ENCODE measurements around the gene NXN. TPM values are rescaled to one million over a fixed set of nuclear protein-coding genes. Genes with fewer than 3 reads are reported as not detected.
A peak's percentile ranks its signal among the peaks of the same experiment; 100 is the strongest.
"Not testable (repeated sequence)": the region's sequence is repeated elsewhere in the genome, so short reads cannot be mapped to it uniquely, and the experiment has no call there.

The NXN gene
- polyA plus RNA-seq, 4 donors = 2.2 to 12.5 (median 7.1) TPM

DNA sequence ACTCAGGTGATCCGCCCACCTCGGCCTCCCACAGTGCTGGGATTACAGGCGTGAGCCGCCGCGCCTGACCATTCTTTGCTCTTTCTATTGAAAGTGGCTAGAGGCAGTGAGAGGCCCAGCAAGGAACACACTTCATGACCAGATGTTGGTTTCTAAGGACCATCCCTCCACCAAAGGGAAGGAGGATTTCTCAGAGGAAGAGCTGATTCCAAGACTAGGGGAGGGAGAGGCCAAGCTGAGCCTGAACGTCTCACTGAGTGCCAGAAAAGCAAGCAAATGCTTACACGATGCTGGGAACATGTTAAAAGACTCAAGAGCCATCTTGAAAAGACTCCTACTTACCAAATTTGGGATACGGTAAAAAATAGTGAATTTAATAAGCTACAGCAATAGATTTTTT, 118.2 kb downstream of the NXN start:
- Histone ChIP-seq H3K4me1 (ENCODE audit: control insufficient read depth in 3 of 3, insufficient read depth in 2 of 3, low read depth in 1 of 3, low read length in 2 of 3) (no peaks in the 10 kb centered on the region), H3K4me3 (ENCODE audit: low read depth in 1 of 3, low read length in 3 of 3) (no peak overlapping the region), H3K9me3 (ENCODE audit: control insufficient read depth in 2 of 2, insufficient read depth in 1 of 2, low read depth in 1 of 2, low read length in 1 of 2) (no peaks in the 10 kb centered on the region), H3K27me3 (ENCODE audit: control insufficient read depth in 3 of 3, insufficient read depth in 3 of 3, low read length in 3 of 3) (no peaks in the 10 kb centered on the region), H3K36me3 (ENCODE audit: control insufficient read depth in 3 of 3, insufficient read depth in 2 of 3, low read depth in 1 of 3, low read length in 3 of 3) (peaks cover 0 to 3% (median 0%) of the 10 kb centered on the region in 3 donors), H3K27ac (ENCODE audit: low read depth in 1 of 3, low read length in 2 of 3) (peak overlapping the region in 2 of 3 donors; percentile 6 to 39)
- WGBS, 3 donors = 72 to 76% (median 73%) methylated on average over 9 of the region's 9 CpGs
- DNase-seq = peak in 1 of 2 donors; percentile 16
- FAIRE-seq = no peak

DNA sequence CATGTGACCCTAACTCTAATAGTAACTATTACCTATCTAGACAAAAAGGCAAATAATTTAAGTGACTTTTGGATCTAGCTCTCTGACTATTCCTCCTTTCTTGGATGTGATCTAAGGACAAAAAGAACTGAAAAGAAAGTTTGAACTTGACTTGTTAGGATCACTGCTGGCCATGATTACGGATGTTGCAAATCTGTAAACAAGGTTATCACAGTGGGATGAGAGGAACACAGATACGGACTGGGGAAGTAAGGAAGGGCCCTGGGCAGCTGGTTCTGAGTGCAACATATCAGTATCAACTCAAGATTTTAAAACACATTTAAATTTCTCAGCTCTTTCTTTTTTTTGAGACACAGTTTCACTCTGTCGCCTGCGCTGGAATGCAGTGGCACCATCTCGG, 118.8 kb downstream of the NXN start:
- Histone ChIP-seq H3K27ac (ENCODE audit: low read depth in 1 of 3, low read length in 2 of 3) (peak overlapping the region in 2 of 3 donors; percentile 34 to 39), H3K9me3 (ENCODE audit: control insufficient read depth in 2 of 2, insufficient read depth in 1 of 2, low read depth in 1 of 2, low read length in 1 of 2) (no peaks in the 10 kb centered on the region), H3K4me3 (ENCODE audit: low read depth in 1 of 3, low read length in 3 of 3) (no peak overlapping the region), H3K36me3 (ENCODE audit: control insufficient read depth in 3 of 3, insufficient read depth in 2 of 3, low read depth in 1 of 3, low read length in 3 of 3) (peaks cover 0 to 3% (median 0%) of the 10 kb centered on the region in 3 donors), H3K4me1 (ENCODE audit: control insufficient read depth in 3 of 3, insufficient read depth in 2 of 3, low read depth in 1 of 3, low read length in 2 of 3) (no peaks in the 10 kb centered on the region), H3K27me3 (ENCODE audit: control insufficient read depth in 3 of 3, insufficient read depth in 3 of 3, low read length in 3 of 3) (no peaks in the 10 kb centered on the region)
- 72 to 74% (median 72%) methylated on average over 5 of the region's 5 CpGs for WGBS, 3 donors
- no peak for DNase-seq
- FAIRE-seq = no peak

GRCh38 chr17:859824-860195, 119.8 kb downstream of the NXN start:
- H3K4me3 ChIP-seq (ENCODE audit: low read depth in 1 of 3, low read length in 3 of 3) = no peak overlapping the region
- H3K4me1 ChIP-seq (ENCODE audit: control insufficient read depth in 3 of 3, insufficient read depth in 2 of 3, low read depth in 1 of 3, low read length in 2 of 3) = no peaks in the 10 kb centered on the region
- FAIRE-seq (no peak), DNase-seq (no peak)
- peak overlapping the region in 2 of 3 donors; percentile 70 to 84 for H3K27ac ChIP-seq (ENCODE audit: low read depth in 1 of 3, low read length in 2 of 3)
- H3K27me3 ChIP-seq (ENCODE audit: control insufficient read depth in 3 of 3, insufficient read depth in 3 of 3, low read length in 3 of 3) = no peaks in the 10 kb centered on the region
- H3K36me3 ChIP-seq (ENCODE audit: control insufficient read depth in 3 of 3, insufficient read depth in 2 of 3, low read depth in 1 of 3, low read length in 3 of 3) = peaks cover 0 to 3% (median 0%) of the 10 kb centered on the region in 3 donors
- 54 to 74% (median 64%) methylated on average over 4 of the region's 4 CpGs for WGBS, 3 donors
- no peaks in the 10 kb centered on the region for H3K9me3 ChIP-seq (ENCODE audit: control insufficient read depth in 2 of 2, insufficient read depth in 1 of 2, low read depth in 1 of 2, low read length in 1 of 2)

DNA sequence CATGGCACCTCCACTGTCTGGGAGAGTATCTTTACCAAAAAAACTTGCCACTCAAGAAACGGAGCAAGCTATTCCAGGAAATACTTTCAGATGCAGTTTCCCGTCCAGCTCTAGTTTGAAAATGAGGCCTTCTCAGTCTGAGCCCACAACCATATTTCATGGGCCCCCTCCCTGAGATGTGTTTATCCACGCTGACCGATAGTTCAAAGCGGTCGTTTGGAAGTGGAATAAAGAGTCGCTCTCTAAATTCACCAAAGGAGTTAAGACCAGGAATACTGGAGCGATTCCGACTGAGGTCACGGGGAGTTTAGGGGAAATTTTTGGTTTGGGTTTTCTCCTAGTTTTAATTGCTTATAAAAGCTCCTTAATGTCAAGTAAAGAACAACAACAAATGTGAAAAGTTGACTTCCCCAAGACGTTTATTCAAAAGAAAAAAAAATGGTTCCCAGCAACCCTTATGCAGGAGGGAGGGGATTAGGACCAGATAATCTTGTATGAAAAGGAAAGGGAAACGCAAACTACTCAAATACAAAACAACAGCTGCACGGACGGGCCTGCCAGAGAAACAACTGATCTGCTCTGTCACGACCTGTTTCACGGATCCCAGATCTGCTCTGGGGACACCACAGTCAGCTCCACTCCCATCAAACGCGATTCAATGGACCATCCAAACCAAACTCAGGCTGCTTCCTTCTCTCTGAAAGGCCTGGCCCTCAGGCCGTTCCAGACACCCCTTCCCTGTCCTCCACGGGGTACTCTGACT, 120.3 kb downstream of the NXN start:
- H3K9me3 ChIP-seq (ENCODE audit: control insufficient read depth in 2 of 2, insufficient read depth in 1 of 2, low read depth in 1 of 2, low read length in 1 of 2) = no peaks in the 10 kb centered on the region
- H3K36me3 ChIP-seq (ENCODE audit: control insufficient read depth in 3 of 3, insufficient read depth in 2 of 3, low read depth in 1 of 3, low read length in 3 of 3) = peaks cover 0 to 3% (median 0%) of the 10 kb centered on the region in 3 donors
- 52 to 75% (median 73%) methylated on average over 20 of the region's 20 CpGs for WGBS, 3 donors
- no peaks in the 10 kb centered on the region for H3K4me1 ChIP-seq (ENCODE audit: control insufficient read depth in 3 of 3, insufficient read depth in 2 of 3, low read depth in 1 of 3, low read length in 2 of 3)
- H3K4me3 ChIP-seq (ENCODE audit: low read depth in 1 of 3, low read length in 3 of 3) = no peak overlapping the region
- no peaks in the 10 kb centered on the region for H3K27me3 ChIP-seq (ENCODE audit: control insufficient read depth in 3 of 3, insufficient read depth in 3 of 3, low read length in 3 of 3)
- peak overlapping the region in 2 of 3 donors; percentile 70 to 84 for H3K27ac ChIP-seq (ENCODE audit: low read depth in 1 of 3, low read length in 2 of 3)
- DNase-seq (peak in 1 of 2 donors; percentile 37), FAIRE-seq (no peak)

- no peak for FAIRE-seq
- WGBS, 3 donors = 80 to 84% (median 83%) methylated on average over 6 to 7 of the region's 7 CpGs
- peaks cover 0 to 8% (median 0%) of the 10 kb centered on the region in 3 donors for H3K4me1 ChIP-seq (ENCODE audit: control insufficient read depth in 3 of 3, insufficient read depth in 2 of 3, low read depth in 1 of 3, low read length in 2 of 3)
Observed at GRCh38 chr17:856149-856548, 123.4 kb downstream of the NXN start.

DNA sequence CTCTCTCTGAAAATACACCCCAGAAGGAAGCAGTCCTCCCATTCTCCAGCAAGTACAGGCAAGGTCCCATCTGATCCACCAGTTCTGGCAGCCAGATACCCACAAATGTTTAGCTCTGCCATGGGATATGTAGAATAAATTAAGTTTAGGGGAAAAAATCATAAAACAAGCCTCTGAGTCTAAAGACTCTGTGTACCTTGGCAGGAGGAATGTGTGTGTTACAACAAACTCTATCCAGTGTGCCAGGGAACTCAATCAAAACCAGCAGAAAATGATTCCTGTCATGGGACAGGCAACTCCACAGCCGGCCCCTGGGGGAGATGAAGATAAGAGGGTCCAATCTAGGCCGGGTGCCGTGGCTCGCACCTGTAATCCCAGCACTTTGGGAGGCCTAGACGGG, 124.0 kb downstream of the NXN start:
- FAIRE-seq (no peak), DNase-seq (no peak)
- Histone ChIP-seq H3K4me1 (ENCODE audit: control insufficient read depth in 3 of 3, insufficient read depth in 2 of 3, low read depth in 1 of 3, low read length in 2 of 3) (peaks cover 0 to 10% (median 0%) of the 10 kb centered on the region in 3 donors), H3K36me3 (ENCODE audit: control insufficient read depth in 3 of 3, insufficient read depth in 2 of 3, low read depth in 1 of 3, low read length in 3 of 3) (peaks cover 0 to 2% (median 0%) of the 10 kb centered on the region in 3 donors), H3K9me3 (ENCODE audit: control insufficient read depth in 2 of 2, insufficient read depth in 1 of 2, low read depth in 1 of 2, low read length in 1 of 2) (no peaks in the 10 kb centered on the region), H3K4me3 (ENCODE audit: low read depth in 1 of 3, low read length in 3 of 3) (no peak overlapping the region), H3K27ac (ENCODE audit: low read depth in 1 of 3, low read length in 2 of 3) (no peak overlapping the region), H3K27me3 (ENCODE audit: control insufficient read depth in 3 of 3, insufficient read depth in 3 of 3, low read length in 3 of 3) (no peaks in the 10 kb centered on the region)
- WGBS, 3 donors = 51 to 71% (median 58%) methylated on average over 5 of the region's 5 CpGs

More at GRCh38 chr17:856149-856548, 123.4 kb downstream of the NXN start:
- Histone ChIP-seq H3K9me3 (ENCODE audit: control insufficient read depth in 2 of 2, insufficient read depth in 1 of 2, low read depth in 1 of 2, low read length in 1 of 2) (no peaks in the 10 kb centered on the region), H3K27me3 (ENCODE audit: control insufficient read depth in 3 of 3, insufficient read depth in 3 of 3, low read length in 3 of 3) (no peaks in the 10 kb centered on the region), H3K4me3 (ENCODE audit: low read depth in 1 of 3, low read length in 3 of 3) (no peak overlapping the region), H3K27ac (ENCODE audit: low read depth in 1 of 3, low read length in 2 of 3) (no peak overlapping the region), H3K36me3 (ENCODE audit: control insufficient read depth in 3 of 3, insufficient read depth in 2 of 3, low read depth in 1 of 3, low read length in 3 of 3) (peaks cover 0 to 2% (median 0%) of the 10 kb centered on the region in 3 donors)
- no peak for DNase-seq

DNA sequence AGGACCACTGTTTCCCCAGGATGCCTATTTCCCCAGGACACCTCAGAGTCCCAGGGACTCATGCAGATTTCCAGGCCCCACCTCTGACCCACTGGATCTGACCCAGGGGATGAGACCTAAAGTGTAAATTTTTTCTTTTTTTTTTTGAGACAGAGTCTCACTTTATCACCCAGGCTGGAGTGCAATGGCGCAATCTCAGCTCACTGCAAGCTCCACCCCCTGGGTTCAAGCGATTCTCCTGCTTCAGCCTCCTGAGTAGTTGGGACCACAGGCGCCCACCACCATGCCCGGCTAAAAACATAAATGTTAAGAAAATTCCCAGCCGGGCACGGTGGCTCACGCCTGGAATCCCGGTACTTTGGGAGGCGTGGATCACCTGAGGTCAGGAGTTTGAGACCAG, 126.7 kb downstream of the NXN start:
- not testable (repeated sequence) for DNase-seq; H3K27me3 ChIP-seq (ENCODE audit: control insufficient read depth in 3 of 3, insufficient read depth in 3 of 3, low read length in 3 of 3); H3K36me3 ChIP-seq (ENCODE audit: control insufficient read depth in 3 of 3, insufficient read depth in 2 of 3, low read depth in 1 of 3, low read length in 3 of 3); H3K4me3 ChIP-seq (ENCODE audit: low read depth in 1 of 3, low read length in 3 of 3); H3K27ac ChIP-seq (ENCODE audit: low read depth in 1 of 3, low read length in 2 of 3); H3K9me3 ChIP-seq (ENCODE audit: control insufficient read depth in 2 of 2, insufficient read depth in 1 of 2, low read depth in 1 of 2, low read length in 1 of 2); FAIRE-seq
- peaks cover 0 to 10% (median 0%) of the 10 kb centered on the region in 3 donors for H3K4me1 ChIP-seq (ENCODE audit: control insufficient read depth in 3 of 3, insufficient read depth in 2 of 3, low read depth in 1 of 3, low read length in 2 of 3)
- 82 to 93% (median 89%) methylated on average over 9 of the region's 9 CpGs for WGBS, 3 donors

DNA sequence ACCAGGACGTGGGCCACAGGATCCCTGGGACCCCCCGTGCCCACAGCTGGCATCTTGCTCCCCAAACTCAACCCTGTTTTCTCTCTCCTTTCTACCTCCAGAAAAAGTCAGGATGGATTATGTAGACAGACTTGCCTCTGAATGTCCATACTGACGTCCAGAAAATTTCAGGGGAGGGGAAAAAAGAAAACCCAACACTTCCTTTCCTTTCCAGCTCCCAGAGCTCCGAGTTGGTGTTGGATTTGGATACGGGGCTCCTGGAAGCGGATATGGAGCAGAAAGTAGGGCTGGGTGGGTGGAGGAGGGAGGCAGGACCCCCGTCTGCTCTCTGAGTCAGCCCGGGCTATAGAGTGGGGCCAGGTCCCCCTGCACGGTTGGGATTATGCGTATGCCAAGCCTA, 127.2 kb downstream of the NXN start:
- H3K9me3 ChIP-seq (ENCODE audit: control insufficient read depth in 2 of 2, insufficient read depth in 1 of 2, low read depth in 1 of 2, low read length in 1 of 2) = no peaks in the 10 kb centered on the region
- peak overlapping the region in 1 of 3 donors; percentile 68 for H3K27ac ChIP-seq (ENCODE audit: low read depth in 1 of 3, low read length in 2 of 3)
- no peak for FAIRE-seq
- H3K4me1 ChIP-seq (ENCODE audit: control insufficient read depth in 3 of 3, insufficient read depth in 2 of 3, low read depth in 1 of 3, low read length in 2 of 3) = peaks cover 0 to 11% (median 0%) of the 10 kb centered on the region in 3 donors
- no peak for DNase-seq
- 67 to 79% (median 73%) methylated on average over 10 of the region's 10 CpGs for WGBS, 3 donors
- no peaks in the 10 kb centered on the region for H3K27me3 ChIP-seq (ENCODE audit: control insufficient read depth in 3 of 3, insufficient read depth in 3 of 3, low read length in 3 of 3)
- peaks cover 0 to 2% (median 0%) of the 10 kb centered on the region in 3 donors for H3K36me3 ChIP-seq (ENCODE audit: control insufficient read depth in 3 of 3, insufficient read depth in 2 of 3, low read depth in 1 of 3, low read length in 3 of 3)
- no peak overlapping the region for H3K4me3 ChIP-seq (ENCODE audit: low read depth in 1 of 3, low read length in 3 of 3)
